ENCODE results near the gene SORCS2. TPM values are rescaled to one million over a fixed set of nuclear protein-coding genes. Genes with fewer than 3 reads are reported as not detected.

Gene SORCS2
- total RNA-seq, 3 donors from 2014 or later = 0.66 to 1.3 (median 0.80) TPM

- Histone ChIP-seq H3K27ac (no peak overlapping the region), H3K27me3 (no peaks in the 10 kb centered on the region), H3K4me1 (no peaks in the 10 kb centered on the region), H3K4me3 (no peak overlapping the region), H3K36me3 (no peaks in the 10 kb centered on the region), H3K9me3 (no peaks in the 10 kb centered on the region)
- intact Hi-C loops (cut with DNase I; ENCODE audit: low total_unique reads) = no loop called here
- TF ChIP-seq POLR2A (IDR thresholded peaks at IDR 0.05) = no peak
- TF ChIP-seq POLR2AphosphoS5 (IDR thresholded peaks at IDR 0.05) = no peak
- no peak for TF ChIP-seq CTCF (IDR thresholded peaks at IDR 0.05)
- no peak for DNase-seq (ENCODE audit: low spot score in 2 of 2)
Measured at GRCh38 chr4:7147261-7147660, 45.1 kb upstream of the SORCS2 start.

- Histone ChIP-seq H3K4me3 (no peak overlapping the region), H3K4me1 (no peaks in the 10 kb centered on the region), H3K27me3 (no peaks in the 10 kb centered on the region), H3K27ac (no peak overlapping the region), H3K36me3 (no peaks in the 10 kb centered on the region), H3K9me3 (no peaks in the 10 kb centered on the region)
- intact Hi-C loops (cut with DNase I; ENCODE audit: low total_unique reads) = no loop called here
- DNase-seq (ENCODE audit: low spot score in 2 of 2) = no peak
- TF ChIP-seq POLR2A (IDR thresholded peaks at IDR 0.05) (no peak), CTCF (IDR thresholded peaks at IDR 0.05) (no peak), POLR2AphosphoS5 (IDR thresholded peaks at IDR 0.05) (no peak)
Measured at GRCh38 chr4:7147661-7148310, 44.6 kb upstream of the SORCS2 start.

GRCh38 chr4:7148337-7148736 is 44.0 kb upstream of the SORCS2 start:
- no peaks in the 10 kb centered on the region for H3K4me1 ChIP-seq

GRCh38 chr4:7150036-7150635 is 42.2 kb upstream of the SORCS2 start:
- H3K27me3 ChIP-seq = no peaks in the 10 kb centered on the region
- no peak overlapping the region for H3K27ac ChIP-seq
- intact Hi-C loops (cut with DNase I; ENCODE audit: low total_unique reads) = no loop called here
- no peaks in the 10 kb centered on the region for H3K36me3 ChIP-seq
- no peak for DNase-seq (ENCODE audit: low spot score in 2 of 2)
- no peaks in the 10 kb centered on the region for H3K4me1 ChIP-seq
- TF ChIP-seq POLR2AphosphoS5 (IDR thresholded peaks at IDR 0.05) = no peak
- TF ChIP-seq CTCF (IDR thresholded peaks at IDR 0.05) = no peak
- TF ChIP-seq POLR2A (IDR thresholded peaks at IDR 0.05) = no peak
- H3K9me3 ChIP-seq = no peaks in the 10 kb centered on the region
- H3K4me3 ChIP-seq = no peak overlapping the region

More at GRCh38 chr4:7148337-7148736, 44.0 kb upstream of the SORCS2 start:
- H3K27me3 ChIP-seq = no peaks in the 10 kb centered on the region
- no peak overlapping the region for H3K27ac ChIP-seq
- no peak for DNase-seq (ENCODE audit: low spot score in 2 of 2)
- no peaks in the 10 kb centered on the region for H3K36me3 ChIP-seq
- TF ChIP-seq POLR2AphosphoS5 (IDR thresholded peaks at IDR 0.05) (no peak), CTCF (IDR thresholded peaks at IDR 0.05) (no peak), POLR2A (IDR thresholded peaks at IDR 0.05) (no peak)
- no peaks in the 10 kb centered on the region for H3K9me3 ChIP-seq
- no peak overlapping the region for H3K4me3 ChIP-seq
- intact Hi-C loops (cut with DNase I; ENCODE audit: low total_unique reads) = no loop called here

GRCh38 chr4:7151668-7152227 is 40.6 kb upstream of the SORCS2 start:
- Histone ChIP-seq H3K27me3 (no peaks in the 10 kb centered on the region), H3K27ac (no peak overlapping the region), H3K4me1 (peaks cover 2 to 12% of the 10 kb centered on the region in 2 donors), H3K36me3 (no peaks in the 10 kb centered on the region), H3K4me3 (no peak overlapping the region), H3K9me3 (no peaks in the 10 kb centered on the region)
- DNase-seq (ENCODE audit: low spot score in 2 of 2) = no peak
- intact Hi-C loops (cut with DNase I; ENCODE audit: low total_unique reads) = no loop called here
- TF ChIP-seq POLR2A (IDR thresholded peaks at IDR 0.05) (no peak), POLR2AphosphoS5 (IDR thresholded peaks at IDR 0.05) (no peak), CTCF (IDR thresholded peaks at IDR 0.05) (no peak)

Data from breast epithelium (tissue), 4 donors.